Smooth muscle cell (in vitro differentiated cells): ENCODE measurements around the gene UBQLN4. TPM values are rescaled to one million over a fixed set of nuclear protein-coding genes. Genes with fewer than 3 reads are reported as not detected.

Source experiments
- DNase-seq: peaks from one replicate; lab custom pipeline; 2025; ENCODE audit not compliant: unreplicated experiment; lab: John Stamatoyannopoulos, UW
- H2AFZ ChIP-seq: fragments of 200-600 bp; sonication (generic); 2 replicates; pipeline ENCODE4 v1.6.0; 2016; ENCODE audit warnings: antibody characterized with exemption, low read depth, mild to moderate bottlenecking
- H3F3A ChIP-seq: fragments of 200-600 bp; sonication (generic); 2 replicates; pipeline ENCODE4 v1.6.0; 2017; ENCODE audit warnings: antibody characterized with exemption, low read depth
- H3K27ac ChIP-seq: fragments of 200-600 bp; sonication (generic); 2 replicates; pipeline ENCODE4 v1.5.1; 2016; ENCODE audit warnings: low read depth, mild to moderate bottlenecking
- H3K27me3 ChIP-seq: fragments of 200-600 bp; sonication (generic); 2 replicates; pipeline ENCODE4 v1.6.1; 2016; ENCODE audit warnings: low read depth, mild to moderate bottlenecking
- H3K36me3 ChIP-seq: fragments of 200-600 bp; sonication (generic); 2 replicates; pipeline ENCODE4 v1.5.1; 2016; ENCODE audit warnings: low read depth
- H3K4me1 ChIP-seq: fragments of 200-600 bp; sonication (generic); 2 replicates; pipeline ENCODE4 v1.5.1; 2016; ENCODE audit warnings: low read depth
- H3K4me2 ChIP-seq: fragments of 200-600 bp; sonication (generic); 2 replicates; pipeline ENCODE4 v1.6.0; 2016; ENCODE audit warnings: mild to moderate bottlenecking
- H3K4me3 ChIP-seq: fragments of 200-600 bp; sonication (generic); 2 replicates; pipeline ENCODE4 v1.5.1; 2016; ENCODE audit warnings: mild to moderate bottlenecking
- H3K79me2 ChIP-seq: fragments of 200-600 bp; sonication (generic); 2 replicates; pipeline ENCODE4 v1.6.0; 2016; ENCODE audit warnings: low read depth, mild to moderate bottlenecking
- H3K9ac ChIP-seq: fragments of 200-600 bp; sonication (generic); 2 replicates; pipeline ENCODE4 v1.6.0; 2016; ENCODE audit warnings: low read depth
- H3K9me3 ChIP-seq: fragments of 200-600 bp; sonication (generic); replicated peaks from 2 replicates; pipeline ENCODE4 v1.5.1; 2016; ENCODE audit warnings: low read depth
- H4K20me1 ChIP-seq: fragments of 200-600 bp; sonication (generic); 2 replicates; pipeline ENCODE4 v1.6.0; 2016; ENCODE audit warnings: low read depth
- CTCF ChIP-seq: fragments of 200-600 bp; sonication (generic); IDR thresholded peaks from 2 replicates; pipeline ENCODE4 v1.5.1; 2017; ENCODE audit warnings: borderline replicate concordance, mild to moderate bottlenecking, antibody characterized with exemption; ENCODE audit not compliant: insufficient read depth, poor library complexity, severe bottlenecking
- WGBS: methylation state at CpG from one replicate; pipeline ENCODE4 v1.1.7; 2016; ENCODE audit warnings: low lambda C conversion rate; 5-methylcytosine and 5-hydroxymethylcytosine counted together
- polyA plus RNA-seq: library from polyadenylated mRNA; unstranded; fragments of >200 nt; fragmentation: Nextera tagmentation; extraction: Ambion mirVana; gene quantifications from 2 replicates; pipeline ENCODE4 v1.2.1, GENCODE V29; 2016
- total RNA-seq: library from RNA; depleted of rRNA; stranded (reverse); fragments of >200 nt; gene quantifications from 2 replicates; pipeline ENCODE4 v1.2.3, GENCODE V29; 2014

UBQLN4 gene
- total and polyA plus RNA-seq, 2 experiments from 2014 or later: 18.1 to 19.4 TPM

- Histone ChIP-seq H3K4me3 (no peak overlapping the region), H3K9ac (no peak overlapping the region), H3K4me1 (peaks cover 11% of the 10 kb centered on the region), H3K79me2 (peaks cover 54% of the 10 kb centered on the region), H4K20me1 (peaks cover 31% of the 10 kb centered on the region), H3K27ac (no peak overlapping the region), H3F3A (peaks cover 12% of the 10 kb centered on the region), H3K36me3 (no peaks in the 10 kb centered on the region), H3K4me2 (no peak overlapping the region), H2AFZ (no peak overlapping the region), H3K27me3 (no peaks in the 10 kb centered on the region), H3K9me3 (no peaks in the 10 kb centered on the region)
- 88% methylated on average over 2 of the region's 2 CpGs for WGBS
- TF ChIP-seq CTCF: no peak
- no peak for DNase-seq
Measured at GRCh38 chr1:156091610-156092009, 38.0 kb upstream of the UBQLN4 start.

GRCh38 chr1:156090840-156091188 lies 37.2 kb upstream of the UBQLN4 start:
- WGBS: 42% methylated on average over 14 of the region's 14 CpGs
- peak; percentile 82 for TF ChIP-seq CTCF
- peaks cover 35% of the 10 kb centered on the region for H4K20me1 ChIP-seq
- no peaks in the 10 kb centered on the region for H3K36me3 ChIP-seq
- no peak overlapping the region for H3K4me3 ChIP-seq
- peak; percentile 35 for DNase-seq
- no peak overlapping the region for H3K9ac ChIP-seq
- no peak overlapping the region for H3K27ac ChIP-seq
- no peak overlapping the region for H2AFZ ChIP-seq
- no peaks in the 10 kb centered on the region for H3K9me3 ChIP-seq
- H3F3A ChIP-seq: peaks cover 8% of the 10 kb centered on the region
- peaks cover 15% of the 10 kb centered on the region for H3K4me1 ChIP-seq
- peaks cover 56% of the 10 kb centered on the region for H3K79me2 ChIP-seq
- no peaks in the 10 kb centered on the region for H3K27me3 ChIP-seq
- H3K4me2 ChIP-seq: no peak overlapping the region

GRCh38 chr1:156090138-156090839 lies 36.7 kb upstream of the UBQLN4 start:
- H3K27ac ChIP-seq: no peak overlapping the region
- peaks cover 20% of the 10 kb centered on the region for H3K4me1 ChIP-seq
- no peak for TF ChIP-seq CTCF
- H3F3A ChIP-seq: peaks cover 5% of the 10 kb centered on the region
- H3K4me2 ChIP-seq: no peak overlapping the region
- peaks cover 62% of the 10 kb centered on the region for H3K79me2 ChIP-seq
- peaks cover 40% of the 10 kb centered on the region for H4K20me1 ChIP-seq
- no peak overlapping the region for H3K9ac ChIP-seq
- H3K9me3 ChIP-seq: no peaks in the 10 kb centered on the region
- H3K4me3 ChIP-seq: no peak overlapping the region
- no peak for DNase-seq
- H3K36me3 ChIP-seq: no peaks in the 10 kb centered on the region
- WGBS: 49% methylated on average over 5 of the region's 5 CpGs
- no peak overlapping the region for H2AFZ ChIP-seq
- H3K27me3 ChIP-seq: no peaks in the 10 kb centered on the region

- peaks cover 5% of the 10 kb centered on the region for H3F3A ChIP-seq
- H3K9ac ChIP-seq: no peak overlapping the region
- no peak overlapping the region for H3K4me3 ChIP-seq
- peaks cover 63% of the 10 kb centered on the region for H3K79me2 ChIP-seq
- DNase-seq: no peak
- H3K27ac ChIP-seq: no peak overlapping the region
- H3K27me3 ChIP-seq: no peaks in the 10 kb centered on the region
- peaks cover 25% of the 10 kb centered on the region for H3K4me1 ChIP-seq
- H2AFZ ChIP-seq: no peak overlapping the region
- no peaks in the 10 kb centered on the region for H3K36me3 ChIP-seq
- H3K9me3 ChIP-seq: no peaks in the 10 kb centered on the region
- no peak overlapping the region for H3K4me2 ChIP-seq
- WGBS: 63% methylated on average over 2 of the region's 6 CpGs
- peaks cover 45% of the 10 kb centered on the region for H4K20me1 ChIP-seq
- TF ChIP-seq CTCF: no peak
Measured at GRCh38 chr1:156089704-156090103, 36.1 kb upstream of the UBQLN4 start.
